ENCODE data around the gene TGM6.

TGM6 gene

GRCh38 chr20:2364044-2364443 is 16.7 kb upstream of the TGM6 start:
- no peak for DNase-seq (ENCODE audit: low read depth in 2 of 2)

GRCh38 chr20:2365091-2365490 is 15.6 kb upstream of the TGM6 start:
- no peak for DNase-seq (ENCODE audit: low read depth in 2 of 2)

GRCh38 chr20:2365666-2366065 is 15.0 kb upstream of the TGM6 start:
- DNase-seq (ENCODE audit: low read depth in 2 of 2): no peak

GRCh38 chr20:2368621-2369020 is 12.1 kb upstream of the TGM6 start:
- DNase-seq (ENCODE audit: low read depth in 2 of 2): no peak

- no peak for DNase-seq (ENCODE audit: low read depth in 2 of 2)
These were observed 7.6 kb upstream of the TGM6 start for GRCh38 chr20:2373098-2373497.

- DNase-seq (ENCODE audit: low read depth in 2 of 2): no peak
These were observed 6.2 kb upstream of the TGM6 start for GRCh38 chr20:2374346-2375125.

- no peak for DNase-seq (ENCODE audit: low read depth in 2 of 2)
These were observed 1.8 kb upstream of the TGM6 start for GRCh38 chr20:2378893-2379292.

- no peak for DNase-seq (ENCODE audit: low read depth in 2 of 2)
These were observed 1.0 kb upstream of the TGM6 start for GRCh38 chr20:2379511-2380229.

GRCh38 chr20:2381303-2381702 is 602 bp downstream of the TGM6 start:
- no peak for DNase-seq (ENCODE audit: low read depth in 2 of 2)

GRCh38 chr20:2382833-2383232 is 2.1 kb downstream of the TGM6 start:
- no peak for DNase-seq (ENCODE audit: low read depth in 2 of 2)

- no peak for DNase-seq (ENCODE audit: low read depth in 2 of 2)
These were observed 4.3 kb downstream of the TGM6 start for GRCh38 chr20:2385026-2385425.

- no peak for DNase-seq (ENCODE audit: low read depth in 2 of 2)
These were observed 4.8 kb downstream of the TGM6 start for GRCh38 chr20:2385496-2385895.

- DNase-seq (ENCODE audit: low read depth in 2 of 2): no peak
These were observed 5.9 kb downstream of the TGM6 start for GRCh38 chr20:2386516-2387179.

GRCh38 chr20:2387180-2387577 is 6.5 kb downstream of the TGM6 start:
- peak; percentile 12 to 15 for DNase-seq (ENCODE audit: low read depth in 2 of 2)

GRCh38 chr20:2387580-2387979 is 6.9 kb downstream of the TGM6 start:
- DNase-seq (ENCODE audit: low read depth in 2 of 2): no peak

- DNase-seq (ENCODE audit: low read depth in 2 of 2): no peak
These were observed 10.4 kb downstream of the TGM6 start for GRCh38 chr20:2390951-2391675.

- DNase-seq (ENCODE audit: low read depth in 2 of 2): no peak
These were observed 13.8 kb downstream of the TGM6 start for GRCh38 chr20:2394411-2395055.

- DNase-seq (ENCODE audit: low read depth in 2 of 2): no peak
These were observed 14.4 kb downstream of the TGM6 start for GRCh38 chr20:2395136-2395535.

GRCh38 chr20:2396241-2396814 is 15.6 kb downstream of the TGM6 start:
- DNase-seq (ENCODE audit: low read depth in 2 of 2): no peak

GRCh38 chr20:2397091-2397490 is 16.4 kb downstream of the TGM6 start:
- DNase-seq (ENCODE audit: low read depth in 2 of 2): no peak

GRCh38 chr20:2397595-2398145 is 17.0 kb downstream of the TGM6 start:
- DNase-seq (ENCODE audit: low read depth in 2 of 2): no peak

Measured in stimulated activated CD8-positive, alpha-beta memory T cell treated with anti-CD3 and anti-CD28 coated beads, Interleukin-7, amount 100 ng/mL, for 4 hours (primary cell).